Osteocyte (in vitro differentiated cells): ENCODE measurements around the gene LURAP1L. TPM values are rescaled to one million over a fixed set of nuclear protein-coding genes. Genes with fewer than 3 reads are reported as not detected.
A peak's percentile ranks its signal among the peaks of the same experiment; 100 is the strongest.

Experiments
- DNase-seq: peaks from one replicate; pipeline ENCODE4 v3.0.0; 2021; ENCODE audit warnings: mixed read lengths; ENCODE audit not compliant: unreplicated experiment; ENCODE audit errors: extremely low spot score
- H3K27ac Mint-ChIP-seq: one replicate; pipeline ENCODE4 v1.8.0; 2021; ENCODE audit warnings: mild to moderate bottlenecking, mixed read lengths; ENCODE audit not compliant: unreplicated experiment
- H3K27me3 Mint-ChIP-seq: one replicate; pipeline ENCODE4 v1.8.0; 2021; ENCODE audit warnings: mixed read lengths; ENCODE audit not compliant: unreplicated experiment
- H3K36me3 Mint-ChIP-seq: one replicate; pipeline ENCODE4 v1.8.0; 2021; ENCODE audit warnings: mixed read lengths; ENCODE audit not compliant: unreplicated experiment
- H3K4me1 Mint-ChIP-seq: one replicate; pipeline ENCODE4 v1.8.0; 2021; ENCODE audit warnings: mixed read lengths; ENCODE audit not compliant: unreplicated experiment
- H3K4me3 Mint-ChIP-seq: one replicate; pipeline ENCODE4 v1.8.0; 2021; ENCODE audit warnings: mild to moderate bottlenecking, moderate library complexity, mixed read lengths; ENCODE audit not compliant: unreplicated experiment
- H3K9me3 Mint-ChIP-seq: one replicate; pipeline ENCODE4 v1.8.0; 2021; ENCODE audit warnings: mixed read lengths; ENCODE audit not compliant: unreplicated experiment
- CTCF ChIP-seq: fragments of 200-600 bp; sonication (generic); IDR thresholded peaks from 2 replicates; pipeline ENCODE4 v1.5.0; 2021; ENCODE audit warnings: antibody characterized with exemption, mild to moderate bottlenecking, moderate library complexity
- total RNA-seq: library from RNA; stranded (reverse); gene quantifications from 2 replicates; pipeline ENCODE4 v1.2.1, GENCODE V29; 2021

Gene LURAP1L
- total RNA-seq, 1 donor from 2014 or later, result 49.8 TPM

- H3K27ac Mint-ChIP-seq, result peak overlapping the region; percentile 97
Observed at GRCh38 chr9:12775679-12776512, 1.1 kb downstream of the LURAP1L start.

GRCh38 chr9:12776513-12777055 lies 1.8 kb downstream of the LURAP1L start:
- no peaks in the 10 kb centered on the region for H3K9me3 Mint-ChIP-seq
- DNase-seq, result no peak
- H3K4me3 Mint-ChIP-seq, result peak overlapping the region; percentile 85
- TF ChIP-seq CTCF, result no peak
- H3K36me3 Mint-ChIP-seq, result peaks cover 28% of the 10 kb centered on the region
- H3K27me3 Mint-ChIP-seq, result no peaks in the 10 kb centered on the region
- H3K4me1 Mint-ChIP-seq, result peaks cover 54% of the 10 kb centered on the region
- peak overlapping the region; percentile 97 for H3K27ac Mint-ChIP-seq

More at GRCh38 chr9:12775679-12776512, 1.1 kb downstream of the LURAP1L start:
- Mint-ChIP-seq H3K4me1 (peaks cover 52% of the 10 kb centered on the region), H3K36me3 (peaks cover 24% of the 10 kb centered on the region), H3K27me3 (no peaks in the 10 kb centered on the region), H3K9me3 (no peaks in the 10 kb centered on the region), H3K4me3 (peak overlapping the region; percentile 85)
- DNase-seq, result peak; percentile 88
- TF ChIP-seq CTCF, result peak; percentile 65

GRCh38 chr9:12777121-12778022 lies 2.6 kb downstream of the LURAP1L start:
- Mint-ChIP-seq H3K4me3 (peak overlapping the region; percentile 85), H3K27me3 (no peaks in the 10 kb centered on the region), H3K4me1 (peaks cover 47% of the 10 kb centered on the region), H3K27ac (peak overlapping the region; percentile 97), H3K36me3 (peaks cover 36% of the 10 kb centered on the region), H3K9me3 (peaks cover 5% of the 10 kb centered on the region)
- TF ChIP-seq CTCF, result no peak
- DNase-seq, result no peak

GRCh38 chr9:12778389-12778788 lies 3.6 kb downstream of the LURAP1L start:
- H3K27me3 Mint-ChIP-seq, result no peaks in the 10 kb centered on the region
- H3K36me3 Mint-ChIP-seq, result peaks cover 46% of the 10 kb centered on the region
- no peak for TF ChIP-seq CTCF
- peaks cover 15% of the 10 kb centered on the region for H3K9me3 Mint-ChIP-seq
- peak overlapping the region; percentile 85 for H3K4me3 Mint-ChIP-seq
- H3K4me1 Mint-ChIP-seq, result peaks cover 46% of the 10 kb centered on the region
- DNase-seq, result no peak
- H3K27ac Mint-ChIP-seq, result peak overlapping the region; percentile 97
